ENCODE results near the gene RHO. TPM values are rescaled to one million over a fixed set of nuclear protein-coding genes. Genes with fewer than 3 reads are reported as not detected.

The RHO gene
- total and polyA plus RNA-seq, 10 of the 15 experiments (the other 5 are each of a cell fraction or from before 2014, with no cell fraction given), result not detected

DNA sequence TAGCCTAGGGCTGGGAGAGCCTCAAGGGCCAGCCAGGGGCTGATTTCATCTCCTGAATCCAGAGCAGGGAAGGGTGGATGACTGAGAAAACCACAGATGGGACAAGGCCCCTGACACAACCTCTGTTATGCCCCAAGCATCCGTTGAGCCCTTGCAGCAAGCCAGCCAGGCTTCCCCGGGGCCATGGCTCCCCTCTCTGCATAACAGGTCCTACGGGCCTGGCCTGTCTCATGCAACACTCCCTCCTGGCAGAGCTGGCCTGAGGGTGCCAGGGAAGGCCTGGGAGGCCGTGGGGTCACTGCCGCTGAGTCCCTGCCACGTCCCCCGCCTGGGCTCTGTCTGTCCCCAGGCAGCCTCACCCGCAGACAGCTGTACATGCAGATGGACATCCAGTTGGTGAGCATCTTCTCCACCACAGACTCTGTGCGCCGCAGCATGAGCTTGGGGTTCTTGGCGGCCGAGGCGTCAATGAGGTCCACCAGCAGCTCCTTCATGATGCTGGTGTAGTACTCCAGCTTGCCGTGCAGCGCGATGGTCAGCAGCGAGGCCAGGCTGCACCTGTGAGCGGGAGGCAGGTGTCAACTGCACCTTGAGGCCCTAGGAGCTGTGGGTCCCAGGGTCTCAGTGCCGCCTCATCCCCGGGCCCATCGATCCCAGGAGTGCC lies 36.7 kb downstream of the RHO start:
- RAD21 ChIA-PET (ENCODE audit: unreplicated experiment), result no interaction called here
- Histone ChIP-seq H2AFZ (ENCODE audit: control insufficient read depth, low read depth, low read length) (no peak overlapping the region), H3K9me3 (replicated peaks; ENCODE audit: control insufficient read depth, insufficient read depth, low read length) (no peaks in the 10 kb centered on the region), H3K36me3 (ENCODE audit: control insufficient read depth in 2 of 2, insufficient read depth in 2 of 2, low read length in 1 of 2) (no peaks in the 10 kb centered on the region), H3K79me2 (ENCODE audit: control insufficient read depth, insufficient read depth, low read length) (no peaks in the 10 kb centered on the region), H3K4me1 (ENCODE audit: control insufficient read depth, insufficient read depth, low read length) (no peaks in the 10 kb centered on the region), H3K4me3 (no peak overlapping the region), H3K9ac (ENCODE audit: control insufficient read depth, insufficient read depth, low read length) (no peak overlapping the region), H4K20me1 (ENCODE audit: control insufficient read depth, insufficient read depth) (no peaks in the 10 kb centered on the region), H3K27me3 (replicated peaks in 1 of 2; ENCODE audit: control insufficient read depth in 2 of 2, insufficient read depth in 2 of 2, low read length in 1 of 2) (no peaks in the 10 kb centered on the region), H3K27ac (ENCODE audit: control insufficient read depth, insufficient read depth) (no peak overlapping the region), H3K4me2 (ENCODE audit: control insufficient read depth, insufficient read depth) (no peak overlapping the region)
- intact Hi-C loops (cut with micrococcal nuclease; ENCODE audit: unreplicated experiment) (no loop called here), in situ Hi-C loops (cut with MboI) (no loop called here)
- CTCF ChIA-PET, result interaction anchor here (1.5 kb wide), 1 partner anchor 75 kb away, joined by 6 read pairs; no protein-coding TSS in a partner anchor
- ATAC-seq, result no peak; the same call in 2 of the 3 replicates
- FAIRE-seq, result no peak
- DNase-seq (ENCODE audit: low read depth, low spot score), result no peak
- SMC1A ChIA-PET (ENCODE audit: uncharacterized antibody, unreplicated experiment), result no interaction called here
- no TSS peak for BruUV-seq (replicated peaks)
- TF ChIP-seq, protein P1, sequence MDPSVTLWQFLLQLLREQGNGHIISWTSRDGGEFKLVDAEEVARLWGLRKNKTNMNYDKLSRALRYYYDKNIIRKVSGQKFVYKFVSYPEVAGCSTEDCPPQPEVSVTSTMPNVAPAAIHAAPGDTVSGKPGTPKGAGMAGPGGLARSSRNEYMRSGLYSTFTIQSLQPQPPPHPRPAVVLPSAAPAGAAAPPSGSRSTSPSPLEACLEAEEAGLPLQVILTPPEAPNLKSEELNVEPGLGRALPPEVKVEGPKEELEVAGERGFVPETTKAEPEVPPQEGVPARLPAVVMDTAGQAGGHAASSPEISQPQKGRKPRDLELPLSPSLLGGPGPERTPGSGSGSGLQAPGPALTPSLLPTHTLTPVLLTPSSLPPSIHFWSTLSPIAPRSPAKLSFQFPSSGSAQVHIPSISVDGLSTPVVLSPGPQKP (IDR thresholded peaks at IDR 0.05; ENCODE audit: low read depth, low read length), result no peak
- TF ChIP-seq HDAC6 (IDR thresholded peaks at IDR 0.05; ENCODE audit: unreplicated experiment), result no peak
- TF ChIP-seq, protein P2, sequence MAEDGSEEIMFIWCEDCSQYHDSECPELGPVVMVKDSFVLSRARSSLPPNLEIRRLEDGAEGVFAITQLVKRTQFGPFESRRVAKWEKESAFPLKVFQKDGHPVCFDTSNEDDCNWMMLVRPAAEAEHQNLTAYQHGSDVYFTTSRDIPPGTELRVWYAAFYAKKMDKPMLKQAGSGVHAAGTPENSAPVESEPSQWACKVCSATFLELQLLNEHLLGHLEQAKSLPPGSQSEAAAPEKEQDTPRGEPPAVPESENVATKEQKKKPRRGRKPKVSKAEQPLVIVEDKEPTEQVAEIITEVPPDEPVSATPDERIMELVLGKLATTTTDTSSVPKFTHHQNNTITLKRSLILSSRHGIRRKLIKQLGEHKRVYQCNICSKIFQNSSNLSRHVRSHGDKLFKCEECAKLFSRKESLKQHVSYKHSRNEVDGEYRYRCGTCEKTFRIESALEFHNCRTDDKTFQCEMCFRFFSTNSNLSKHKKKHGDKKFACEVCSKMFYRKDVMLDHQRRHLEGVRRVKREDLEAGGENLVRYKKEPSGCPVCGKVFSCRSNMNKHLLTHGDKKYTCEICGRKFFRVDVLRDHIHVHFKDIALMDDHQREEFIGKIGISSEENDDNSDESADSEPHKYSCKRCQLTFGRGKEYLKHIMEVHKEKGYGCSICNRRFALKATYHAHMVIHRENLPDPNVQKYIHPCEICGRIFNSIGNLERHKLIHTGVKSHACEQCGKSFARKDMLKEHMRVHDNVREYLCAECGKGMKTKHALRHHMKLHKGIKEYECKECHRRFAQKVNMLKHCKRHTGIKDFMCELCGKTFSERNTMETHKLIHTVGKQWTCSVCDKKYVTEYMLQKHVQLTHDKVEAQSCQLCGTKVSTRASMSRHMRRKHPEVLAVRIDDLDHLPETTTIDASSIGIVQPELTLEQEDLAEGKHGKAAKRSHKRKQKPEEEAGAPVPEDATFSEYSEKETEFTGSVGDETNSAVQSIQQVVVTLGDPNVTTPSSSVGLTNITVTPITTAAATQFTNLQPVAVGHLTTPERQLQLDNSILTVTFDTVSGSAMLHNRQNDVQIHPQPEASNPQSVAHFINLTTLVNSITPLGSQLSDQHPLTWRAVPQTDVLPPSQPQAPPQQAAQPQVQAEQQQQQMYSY (CRISPR knock-in tag; IDR thresholded peaks at IDR 0.05), result no peak
- POLR2A ChIA-PET, result no interaction called here
- 63% methylated on average over 21 of the region's 21 CpGs for WGBS (ENCODE audit: insufficient coverage, insufficient replicate concordance, low lambda C conversion rate, missing lambda C conversion rate)

Measured in GM12878 (cell line).